NCI-H524 treated with DMSO at 0.1 percent for 48 hours (cell line): ENCODE measurements around the gene STEAP1B.

Source experiments
- DNase-seq: peaks from one replicate; lab custom pipeline; 2025; lab: John Stamatoyannopoulos, UW

STEAP1B gene

DNA sequence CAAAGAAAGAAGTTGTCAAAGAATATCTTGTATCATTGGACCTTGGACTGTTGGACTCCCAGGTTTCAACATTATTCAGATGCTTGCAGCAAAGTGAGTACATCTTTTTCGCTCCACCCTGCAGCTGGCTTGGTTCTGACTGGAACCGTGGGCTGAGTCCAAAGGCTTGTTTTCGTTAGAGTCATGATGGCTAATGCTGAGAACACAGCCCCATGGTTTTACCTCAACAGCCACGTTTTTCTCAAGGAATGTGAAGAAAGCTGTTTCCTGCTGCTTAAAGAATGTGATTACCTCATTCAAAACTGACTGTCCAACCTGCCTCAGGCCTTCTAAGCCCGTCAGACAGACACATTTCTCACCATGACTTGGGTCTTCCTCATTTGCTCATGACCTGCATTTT lies 69.5 kb downstream of the STEAP1B start:
- DNase-seq, result no peak

- no peak for DNase-seq
These were observed 70.6 kb downstream of the STEAP1B start for GRCh38 chr7:22429386-22429785.

DNA sequence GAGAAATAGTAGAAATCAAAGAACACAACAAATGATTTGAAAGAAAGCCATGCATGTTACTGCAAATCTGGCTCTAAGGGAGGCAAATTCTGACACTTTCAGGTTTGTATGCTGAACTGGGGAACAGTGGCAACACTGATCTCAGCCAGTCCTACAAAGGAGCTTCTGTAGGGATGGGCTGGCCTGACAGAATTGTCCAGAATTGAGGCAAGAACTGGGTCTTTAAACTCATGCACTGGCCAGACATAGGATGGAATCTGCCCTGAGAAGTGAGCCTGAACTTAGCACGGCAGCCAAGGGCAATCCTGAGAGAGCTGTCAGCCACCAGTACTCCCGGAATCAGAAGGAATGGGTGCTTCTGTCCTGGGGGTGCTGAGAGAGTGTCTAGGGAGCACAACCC lies 72.1 kb downstream of the STEAP1B start:
- no peak for DNase-seq

- no peak for DNase-seq
These were observed 72.9 kb downstream of the STEAP1B start for GRCh38 chr7:22427104-22427503.

DNA sequence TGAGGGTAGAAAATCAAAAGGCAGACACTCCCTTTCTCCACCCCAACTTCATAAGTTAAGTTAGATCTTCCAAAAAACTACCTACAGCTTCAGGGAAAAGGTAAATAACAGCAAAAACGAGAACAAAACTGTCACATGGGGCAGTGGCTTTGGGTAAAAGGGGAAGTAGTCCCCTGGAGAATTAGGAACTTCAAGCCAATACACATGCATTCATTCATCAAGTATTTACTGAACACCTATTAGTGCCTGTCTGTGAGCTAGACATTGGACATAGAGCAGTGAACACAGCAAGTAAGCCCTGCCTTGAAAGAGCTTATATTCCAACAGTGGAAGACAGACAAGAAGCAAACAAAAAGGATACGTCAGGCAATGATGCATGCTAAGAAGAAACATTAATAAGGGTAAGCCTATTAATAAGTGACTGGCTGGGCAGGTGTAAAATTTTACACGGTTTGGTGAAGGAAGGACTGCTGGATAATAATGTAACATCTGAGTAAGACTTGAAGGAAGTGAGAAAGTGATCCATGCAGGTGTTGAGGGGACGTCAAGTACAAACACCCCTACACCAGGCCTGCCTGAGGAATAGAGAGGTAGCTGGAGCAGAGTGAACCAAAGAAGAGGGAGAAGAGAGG lies 73.4 kb downstream of the STEAP1B start:
- no peak for DNase-seq

- DNase-seq, result no peak
These were observed 74.6 kb downstream of the STEAP1B start for GRCh38 chr7:22425361-22425760.

DNA sequence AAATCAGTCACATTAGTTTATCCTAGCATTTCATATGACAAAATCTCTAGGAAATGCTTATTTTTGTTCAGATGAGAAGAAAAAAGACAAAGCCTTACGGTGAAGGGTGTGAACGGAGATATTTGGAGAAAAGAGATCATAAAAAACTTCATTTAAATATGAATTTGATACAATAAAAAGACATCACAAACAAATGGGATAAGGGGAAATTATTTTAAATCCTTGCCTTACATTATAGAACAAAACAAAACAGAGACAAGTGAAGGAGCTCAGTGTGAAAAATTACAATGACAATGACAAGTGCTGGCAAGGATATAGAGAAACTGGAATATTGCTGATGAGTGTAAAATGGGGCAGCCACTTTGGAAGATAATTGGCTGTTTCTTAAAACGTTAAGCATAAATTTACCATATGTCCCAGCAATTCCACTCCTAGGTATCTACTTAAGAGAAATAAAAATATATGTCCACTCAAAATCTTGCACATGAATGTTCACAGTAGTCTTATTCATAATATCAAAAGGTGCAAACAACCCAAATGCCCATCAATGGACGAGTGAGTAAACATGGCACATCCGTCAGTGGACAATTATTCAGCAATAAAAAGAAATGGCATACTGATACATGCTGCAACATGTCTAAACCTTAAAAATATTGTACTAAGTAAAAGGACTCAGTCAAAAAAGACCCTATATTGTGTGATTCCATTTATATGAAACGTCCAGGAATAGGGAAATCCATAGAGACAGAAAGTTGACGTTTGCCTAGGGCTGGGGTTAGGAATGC lies 77.0 kb downstream of the STEAP1B start:
- no peak for DNase-seq

DNA sequence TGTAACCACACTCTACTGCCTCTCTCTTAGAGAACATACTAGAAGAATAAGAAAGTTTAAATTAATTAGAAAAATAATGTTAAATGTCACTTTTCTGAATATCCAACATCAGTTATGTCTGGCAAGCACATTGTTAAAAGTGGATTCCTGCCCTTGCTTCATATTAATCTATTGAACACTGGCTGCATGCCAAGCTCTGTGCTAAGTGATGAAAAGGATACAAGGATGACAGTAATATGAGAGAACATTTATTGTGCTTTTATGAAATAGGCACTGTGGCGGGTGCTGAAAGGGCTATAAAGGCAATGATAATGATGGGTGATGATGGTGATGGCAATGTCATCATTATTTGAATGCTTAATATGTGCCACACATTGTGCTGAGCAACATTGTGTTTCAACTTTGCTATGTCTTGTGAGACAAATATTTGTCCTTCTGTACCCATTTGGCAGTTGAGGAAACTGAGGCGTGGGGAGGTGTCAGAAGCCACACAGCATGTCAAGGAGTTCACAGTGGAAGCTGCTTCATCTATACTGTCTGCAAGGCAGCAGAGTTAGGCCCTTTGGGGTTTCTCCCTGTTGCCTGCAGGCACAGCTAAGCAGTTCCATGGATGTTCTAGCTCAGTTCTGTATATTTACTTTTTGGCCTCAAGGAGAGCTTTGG lies 78.9 kb downstream of the STEAP1B start:
- no peak for DNase-seq

DNA sequence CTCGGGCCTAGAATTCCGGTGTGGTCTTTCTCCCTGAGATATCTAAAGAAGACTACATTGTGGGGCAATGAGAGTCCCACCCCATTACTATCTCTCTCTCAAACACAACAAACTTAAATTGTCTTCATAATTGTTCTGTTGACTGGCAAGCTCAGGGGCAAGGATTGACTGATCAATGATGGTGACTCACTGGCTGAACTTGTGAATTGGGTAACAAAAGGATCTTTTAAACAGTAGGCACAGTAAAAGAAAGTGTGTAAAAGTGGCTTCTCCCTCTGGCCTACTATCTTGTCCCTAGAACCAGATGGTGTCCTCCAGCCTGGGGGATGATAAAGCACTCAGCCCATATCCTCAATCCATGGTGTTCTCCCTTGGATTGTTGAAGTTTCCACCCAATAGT lies 80.0 kb downstream of the STEAP1B start:
- no peak for DNase-seq

DNA sequence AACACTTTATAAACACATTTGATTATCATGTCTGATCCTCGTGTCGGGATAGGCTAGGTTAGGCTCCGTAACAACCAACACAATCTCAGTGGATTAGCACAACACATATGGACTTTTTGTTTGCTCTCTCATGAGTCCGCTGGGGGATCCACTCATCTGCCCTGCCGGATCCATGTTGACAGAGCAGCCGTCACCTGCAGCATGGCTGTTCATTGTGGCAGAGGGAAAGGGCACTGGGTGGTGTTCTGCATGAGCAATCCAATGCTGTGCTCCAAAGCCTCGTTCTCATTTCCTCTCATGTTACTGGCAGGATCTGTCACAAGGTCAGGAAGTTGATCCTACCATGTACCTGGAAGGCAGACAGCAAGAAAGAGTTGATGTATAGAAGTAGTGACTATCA lies 80.5 kb downstream of the STEAP1B start:
- no peak for DNase-seq

- DNase-seq, result no peak
These were observed 81.5 kb downstream of the STEAP1B start for GRCh38 chr7:22418251-22419046.

GRCh38 chr7:22417841-22418240 lies 82.1 kb downstream of the STEAP1B start:
- no peak for DNase-seq

GRCh38 chr7:22417349-22417748 lies 82.6 kb downstream of the STEAP1B start:
- peak; percentile 63 for DNase-seq

DNA sequence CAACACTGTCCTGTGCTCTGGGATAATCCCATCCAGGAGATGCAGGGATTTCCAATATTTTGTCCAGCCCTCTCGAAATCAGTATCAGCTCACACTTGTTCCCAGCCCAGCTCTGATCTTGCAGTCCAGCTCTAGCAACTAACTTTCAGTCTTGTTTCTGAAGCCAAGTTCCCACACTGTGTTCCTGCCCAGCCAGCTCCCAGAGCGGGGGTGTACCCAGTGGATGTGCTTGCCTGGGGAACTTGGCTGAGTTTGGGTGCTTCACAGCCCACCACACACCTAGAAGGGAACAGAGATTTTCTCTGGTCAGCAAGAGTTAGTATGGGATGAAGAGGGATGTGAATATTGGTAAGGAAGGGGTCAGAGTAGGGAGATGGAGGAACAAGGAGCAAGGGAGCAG lies 85.6 kb downstream of the STEAP1B start:
- no peak for DNase-seq

DNA sequence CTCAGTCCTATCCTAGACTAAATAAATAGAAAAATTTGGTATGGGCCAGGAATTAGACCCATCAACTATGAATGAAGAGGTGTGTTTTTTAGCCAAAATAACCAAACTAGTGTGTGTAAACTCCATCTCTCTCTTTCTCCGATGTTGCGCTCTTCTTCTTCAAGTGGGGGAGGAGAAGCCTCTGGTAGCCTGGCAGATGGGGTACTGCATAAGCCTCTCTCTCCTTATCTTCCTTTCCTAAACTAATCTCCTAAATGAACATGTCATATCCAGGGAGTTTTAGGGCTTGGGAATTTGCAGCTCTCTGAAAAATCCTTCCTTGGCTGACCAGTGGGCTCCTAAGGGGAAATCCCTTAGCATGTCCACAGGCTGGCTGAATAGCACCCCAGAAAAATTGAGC lies 86.8 kb downstream of the STEAP1B start:
- peak; percentile 61 for DNase-seq

DNA sequence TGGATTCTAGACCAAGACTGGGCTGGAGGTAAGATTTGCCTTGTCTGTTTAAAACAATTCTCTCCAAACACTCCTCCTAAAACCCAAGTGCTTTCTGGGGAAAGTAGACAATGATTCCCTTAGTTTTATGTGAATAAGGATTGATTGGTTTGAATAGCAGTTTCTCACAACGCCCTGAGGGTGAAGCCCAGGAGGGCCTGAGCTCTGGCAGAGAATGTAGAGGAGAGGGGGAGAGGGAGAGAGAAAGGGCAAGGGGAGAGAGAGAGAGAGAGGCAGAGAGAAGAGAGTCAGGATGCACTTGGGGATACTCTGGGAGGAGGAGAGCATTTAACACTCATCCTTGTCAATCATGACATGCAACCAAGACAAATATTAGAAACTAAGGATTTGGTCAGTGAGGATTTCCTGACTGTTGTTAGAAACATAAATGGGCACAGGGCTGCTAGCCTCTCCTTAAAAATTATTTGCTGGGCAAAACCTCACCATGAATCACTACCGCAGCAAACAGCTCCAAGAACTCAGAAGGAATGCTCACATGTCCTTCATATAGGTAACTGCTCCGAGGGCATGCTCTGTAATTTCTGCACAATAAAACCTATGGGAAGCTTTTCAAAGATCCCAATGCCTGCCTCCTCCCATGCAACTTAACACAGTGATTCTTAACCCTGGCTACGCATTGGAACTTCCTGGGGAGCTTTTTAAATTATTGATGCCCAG lies 87.9 kb downstream of the STEAP1B start:
- no peak for DNase-seq

GRCh38 chr7:22406715-22407114 lies 93.3 kb downstream of the STEAP1B start:
- DNase-seq, result no peak

- DNase-seq, result no peak
These were observed 95.5 kb downstream of the STEAP1B start for GRCh38 chr7:22404421-22405023.

DNA sequence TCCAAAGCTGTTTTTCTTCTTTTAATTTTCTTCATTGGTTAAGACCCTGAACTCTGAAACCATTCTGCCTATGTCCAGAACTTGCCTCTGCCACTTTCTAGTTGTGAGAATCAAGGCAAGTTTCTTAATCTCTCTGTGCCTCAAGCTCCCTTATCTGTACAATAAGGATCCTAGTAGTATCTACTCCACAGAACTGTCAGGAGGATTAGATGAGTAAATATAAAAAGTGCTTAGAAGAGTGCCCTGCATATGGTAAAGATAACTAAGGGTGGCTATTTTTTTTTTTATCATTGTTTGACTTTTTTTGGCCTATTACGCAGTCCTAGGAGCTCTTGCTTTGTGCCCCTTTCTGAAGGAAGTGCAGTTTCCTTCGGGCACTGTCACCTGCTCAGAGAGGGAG lies 96.6 kb downstream of the STEAP1B start:
- no peak for DNase-seq

GRCh38 chr7:22402250-22402649 lies 97.7 kb downstream of the STEAP1B start:
- DNase-seq, result no peak

DNA sequence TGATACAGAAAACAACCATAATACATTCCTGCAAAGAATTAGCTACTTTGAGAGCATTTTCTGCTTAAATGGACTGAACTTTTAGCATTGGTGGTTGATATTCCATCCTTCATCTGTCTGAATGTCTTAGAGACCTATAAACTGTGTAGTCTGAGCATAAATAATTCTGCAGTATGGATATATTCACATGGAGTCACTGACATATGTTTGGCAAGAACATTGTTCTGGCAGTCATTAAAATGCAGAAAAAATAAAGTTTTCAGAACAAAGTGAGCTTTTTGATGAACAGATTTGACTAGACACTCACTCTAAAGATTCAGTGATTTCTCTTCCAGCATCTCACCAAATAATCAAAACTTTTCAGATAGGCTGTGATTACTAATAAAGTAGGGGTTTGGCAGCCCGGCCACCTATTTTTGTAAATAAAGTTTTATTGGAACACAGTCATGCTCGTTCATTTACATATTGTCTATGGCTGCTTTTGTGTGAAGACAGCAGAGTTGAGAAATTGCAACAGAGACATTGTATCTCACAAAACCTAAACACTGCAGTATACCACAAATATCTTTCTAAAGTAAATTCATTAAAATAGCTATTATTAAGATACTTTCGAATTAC lies 98.9 kb downstream of the STEAP1B start:
- no peak for DNase-seq
